HG02759 (cell line): ENCODE results near the gene HSFX4.
"Not testable (repeated sequence)": the region's sequence is repeated elsewhere in the genome, so short reads cannot be mapped to it uniquely, and the experiment has no call there.

Source experiments
- ATAC-seq: cut with Tn5 transposase; IDR thresholded peaks from one replicate; pipeline ENCODE4 v1.9.1; 2021; ENCODE audit warnings: mild to moderate bottlenecking, moderate library complexity; ENCODE audit not compliant: unreplicated experiment

HSFX4 gene

GRCh38 chrX:149937328-149937727 is 8.0 kb downstream of the HSFX4 start:
- not testable (repeated sequence) for ATAC-seq

GRCh38 chrX:149937871-149938426 is 8.6 kb downstream of the HSFX4 start:
- peak; percentile 3 for ATAC-seq

- peak; percentile 75 for ATAC-seq
These were observed 9.1 kb downstream of the HSFX4 start, which contains the start of gene EOLA2 for GRCh38 chrX:149938427-149938880. TSS of gene EOLA2 (minus strand) at chrX:149938491. CDS start at chrX:149933874, 4,617 bp downstream.

- peak; percentile 1 for ATAC-seq
These were observed 9.7 kb downstream of the HSFX4 start for GRCh38 chrX:149938881-149939654.

GRCh38 chrX:149939655-149939904 is 10.2 kb downstream of the HSFX4 start:
- ATAC-seq: peak; percentile 7

GRCh38 chrX:149939905-149940673 is 10.7 kb downstream of the HSFX4 start:
- ATAC-seq: peak; percentile 50

GRCh38 chrX:149940674-149941024 is 11.3 kb downstream of the HSFX4 start:
- not testable (repeated sequence) for ATAC-seq

- not testable (repeated sequence) for ATAC-seq
These were observed 15.8 kb downstream of the HSFX4 start for GRCh38 chrX:149945087-149945670.

GRCh38 chrX:149945820-149946219 is 16.4 kb downstream of the HSFX4 start:
- not testable (repeated sequence) for ATAC-seq

GRCh38 chrX:149946932-149947331 is 17.6 kb downstream of the HSFX4 start:
- ATAC-seq: not testable (repeated sequence)

- no peak for ATAC-seq
These were observed 18.6 kb downstream of the HSFX4 start for GRCh38 chrX:149948016-149948415.

GRCh38 chrX:149949743-149950436 is 20.5 kb downstream of the HSFX4 start:
- no peak for ATAC-seq

GRCh38 chrX:149950681-149951080 is 21.3 kb downstream of the HSFX4 start:
- ATAC-seq: no peak

GRCh38 chrX:149961572-149961971 is 32.2 kb downstream of the HSFX4 start:
- no peak for ATAC-seq

- ATAC-seq: no peak
These were observed 32.6 kb downstream of the HSFX4 start for GRCh38 chrX:149962010-149962409.

- ATAC-seq: no peak
These were observed 33.7 kb downstream of the HSFX4 start for GRCh38 chrX:149962859-149963757.

GRCh38 chrX:149979126-149979644 is 49.8 kb downstream of the HSFX4 start:
- ATAC-seq: no peak
